Stimulated activated CD4-positive, alpha-beta T cell treated with anti-CD3 and anti-CD28 coated beads, TNF-alpha, amount 100 ng/mL, for 48 hours (primary cell): ENCODE results near the gene PQBP1.

Experiments
- DNase-seq, 3 donors: peaks; one replicate each; pipeline ENCODE4 v3.0.0-alpha.2; 2020; ENCODE audit warnings: low read depth in 3 of 3

PQBP1 gene

DNA sequence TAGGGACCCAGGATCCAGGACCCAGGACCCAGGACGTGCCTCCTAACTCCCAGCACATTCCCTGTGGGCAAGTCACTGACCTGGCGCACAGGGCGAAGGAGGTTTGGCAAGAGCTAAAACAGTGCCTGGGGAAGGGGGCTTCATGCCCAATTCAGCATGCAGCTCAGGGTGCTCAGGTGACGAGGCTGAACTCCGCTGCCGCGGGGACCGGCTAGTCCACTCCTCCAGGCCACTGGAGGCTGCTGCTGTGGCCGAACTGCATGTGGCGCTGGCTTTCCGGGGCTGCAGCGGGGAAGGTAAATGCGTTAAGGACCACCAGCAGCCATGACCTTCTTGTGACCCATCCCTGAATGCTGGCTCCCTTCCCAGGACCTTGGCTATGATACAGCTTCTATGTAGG, 26.0 kb downstream of the PQBP1 start:
- no peak for DNase-seq

DNA sequence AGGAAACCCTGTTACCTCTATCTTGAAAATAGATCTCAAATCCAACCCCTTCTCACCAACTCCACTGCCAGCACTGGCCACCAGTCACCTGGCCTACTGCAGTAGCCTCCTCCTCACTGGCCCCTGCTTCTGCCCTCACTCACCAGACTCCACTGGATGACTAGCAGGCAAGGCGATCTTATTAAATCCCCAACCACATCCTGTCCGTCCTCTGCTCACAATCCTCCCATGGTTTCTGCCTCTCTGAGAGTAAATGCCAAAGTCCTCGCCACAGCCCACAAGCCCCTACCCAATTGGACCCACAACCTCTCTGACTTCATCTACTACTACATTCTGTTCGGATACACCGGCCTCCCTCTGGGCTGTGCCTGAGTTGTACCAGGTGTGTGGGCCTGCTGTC, 26.5 kb downstream of the PQBP1 start:
- DNase-seq = no peak

DNA sequence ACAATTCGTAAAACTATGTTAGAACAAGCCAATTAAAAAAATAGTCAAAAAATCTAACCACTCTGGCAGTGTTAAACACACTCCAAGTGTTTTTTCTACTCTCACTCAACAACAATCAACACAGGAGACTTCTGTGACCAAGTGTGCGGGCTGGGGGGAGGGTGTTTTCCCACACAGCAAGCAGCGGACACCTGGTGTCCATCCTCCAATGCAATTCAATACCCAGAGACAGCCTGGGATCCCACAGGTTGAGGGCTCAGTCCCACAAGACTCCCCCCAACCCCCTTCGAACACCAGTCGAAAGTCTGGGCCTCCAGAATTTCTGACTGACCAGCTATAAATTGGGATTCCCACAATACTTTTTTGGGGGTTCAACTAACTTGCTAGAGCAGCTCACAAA, 29.4 kb downstream of the PQBP1 start:
- DNase-seq = no peak

DNA sequence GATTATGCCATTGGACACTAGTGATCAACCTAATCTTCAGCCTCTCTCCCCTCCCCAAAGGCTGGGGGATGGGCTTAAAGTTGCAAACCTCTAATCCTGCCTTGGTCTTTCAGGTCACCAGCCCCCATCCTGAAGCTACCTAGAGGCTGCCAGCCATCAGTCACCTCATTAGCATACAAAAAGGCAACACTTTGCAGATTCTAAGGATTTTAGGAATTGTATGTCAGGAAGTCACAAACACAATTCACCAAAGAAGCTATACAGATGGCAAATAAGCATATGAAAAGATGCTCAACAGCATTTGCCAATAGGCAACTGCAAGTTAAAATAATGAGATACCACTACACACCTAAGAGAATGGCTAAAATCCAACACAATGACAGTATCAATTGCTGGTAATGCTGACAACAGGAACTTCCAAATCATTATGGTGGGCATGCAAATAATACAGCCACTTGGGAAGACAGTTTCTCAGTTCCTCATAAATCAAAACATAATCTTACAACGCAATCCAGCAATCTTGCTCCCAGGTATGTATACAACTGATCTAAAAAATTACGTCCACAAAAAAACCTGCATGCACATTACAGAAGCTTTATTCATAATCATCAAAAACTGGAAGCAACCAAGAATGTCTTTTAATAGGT, 30.1 kb downstream of the PQBP1 start:
- DNase-seq = no peak

DNA sequence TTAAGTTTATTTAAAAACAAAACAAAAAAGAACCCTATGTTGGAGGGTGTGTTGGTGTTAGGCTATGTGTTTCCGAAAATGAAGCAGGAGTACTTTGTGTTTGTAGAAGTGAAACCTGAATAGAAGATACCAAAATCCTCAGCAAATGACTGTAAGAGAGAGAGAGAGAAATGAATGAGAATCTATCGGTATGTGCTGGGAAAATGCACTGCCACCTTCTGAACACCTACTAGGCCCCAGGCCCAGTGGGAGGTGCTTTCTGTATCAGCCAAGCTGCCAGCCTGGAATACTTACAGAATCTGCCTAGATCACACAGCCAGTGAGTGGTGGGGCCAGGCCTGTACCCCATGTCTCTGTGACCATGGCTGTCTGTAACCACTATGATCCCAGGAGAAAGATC, 36.0 kb downstream of the PQBP1 start:
- no peak for DNase-seq

DNA sequence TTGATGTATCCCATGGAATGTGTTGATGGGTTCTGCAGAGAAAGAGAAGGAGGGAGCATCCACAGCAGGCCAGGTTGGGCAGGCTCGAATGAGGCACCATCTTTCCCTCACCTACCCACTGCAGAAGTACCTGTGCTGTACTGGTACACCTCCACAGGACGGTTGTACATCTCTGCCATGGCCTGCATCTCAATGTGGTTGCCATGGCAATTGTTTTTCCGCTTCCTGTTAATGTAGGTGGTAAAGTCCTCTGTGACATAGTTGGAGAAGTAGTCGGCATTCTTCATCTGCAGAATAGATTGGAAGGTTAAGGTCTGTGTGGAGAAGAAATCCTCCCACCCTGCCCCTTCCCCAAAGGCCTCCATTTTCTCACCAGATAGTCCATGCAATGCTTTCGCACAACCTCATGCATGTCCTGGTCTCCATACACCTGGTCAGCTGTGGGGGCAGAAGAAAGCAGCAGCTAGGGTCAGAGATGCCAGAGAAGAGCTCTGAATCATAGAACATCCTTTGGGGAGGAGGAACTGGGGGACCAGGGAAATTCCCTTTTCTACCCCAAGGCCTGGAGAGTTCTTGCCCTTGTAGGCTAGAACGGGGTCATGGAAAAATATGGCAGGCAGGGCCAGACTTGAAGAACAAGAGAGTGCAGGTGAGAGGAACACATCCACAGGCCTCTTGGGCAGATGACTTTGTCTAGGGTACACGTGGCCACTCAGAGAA, 37.0 kb downstream of the PQBP1 start:
- no peak for DNase-seq

DNA sequence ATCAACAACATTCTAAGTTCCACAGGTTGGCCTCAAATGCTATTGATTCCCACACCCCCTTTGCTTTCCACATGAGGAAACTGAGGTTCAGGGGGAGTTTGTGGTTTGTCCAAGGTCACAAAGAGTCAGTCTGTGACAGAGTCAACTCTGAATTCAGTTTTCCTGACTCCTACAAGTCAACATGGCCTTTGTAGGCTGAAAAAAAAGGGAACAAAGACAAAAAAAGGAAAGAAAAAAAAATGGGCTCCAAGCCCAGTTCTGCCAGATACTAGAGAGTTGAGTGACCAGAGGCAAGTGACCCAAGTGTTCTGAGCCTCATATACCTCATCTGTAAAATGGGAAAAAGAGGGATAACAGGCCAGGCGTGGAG, 37.6 kb downstream of the PQBP1 start:
- DNase-seq = no peak

DNA sequence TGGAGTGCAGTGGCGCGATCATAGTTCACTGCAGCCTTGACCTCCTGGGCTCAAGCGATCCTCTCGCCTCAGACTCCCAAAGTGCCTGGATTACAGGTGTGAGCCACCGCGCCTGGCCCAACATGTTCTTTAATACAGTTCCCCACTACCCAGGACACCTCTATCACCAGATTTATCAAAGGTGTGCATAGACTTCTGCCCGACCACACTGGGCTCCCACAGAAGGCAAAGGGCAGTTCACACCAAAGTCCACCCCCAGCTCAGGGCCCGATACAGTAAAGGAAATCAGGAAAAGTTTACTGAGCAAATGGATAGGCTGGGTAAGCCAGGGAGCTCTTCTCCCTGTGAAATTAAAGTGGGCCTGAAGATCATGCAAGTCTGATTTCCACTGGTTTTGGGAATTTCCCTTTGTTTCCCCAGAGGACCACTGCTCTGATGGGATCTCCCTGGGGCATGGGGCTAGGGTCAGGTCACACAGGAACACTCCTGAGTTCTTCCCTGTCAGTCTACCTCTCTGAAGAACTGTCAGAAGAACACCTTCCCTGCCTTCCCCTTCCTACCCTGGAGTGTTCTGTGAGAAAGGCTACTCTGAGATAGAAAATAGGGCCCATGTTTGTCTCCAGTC, 38.8 kb downstream of the PQBP1 start:
- no peak for DNase-seq

DNA sequence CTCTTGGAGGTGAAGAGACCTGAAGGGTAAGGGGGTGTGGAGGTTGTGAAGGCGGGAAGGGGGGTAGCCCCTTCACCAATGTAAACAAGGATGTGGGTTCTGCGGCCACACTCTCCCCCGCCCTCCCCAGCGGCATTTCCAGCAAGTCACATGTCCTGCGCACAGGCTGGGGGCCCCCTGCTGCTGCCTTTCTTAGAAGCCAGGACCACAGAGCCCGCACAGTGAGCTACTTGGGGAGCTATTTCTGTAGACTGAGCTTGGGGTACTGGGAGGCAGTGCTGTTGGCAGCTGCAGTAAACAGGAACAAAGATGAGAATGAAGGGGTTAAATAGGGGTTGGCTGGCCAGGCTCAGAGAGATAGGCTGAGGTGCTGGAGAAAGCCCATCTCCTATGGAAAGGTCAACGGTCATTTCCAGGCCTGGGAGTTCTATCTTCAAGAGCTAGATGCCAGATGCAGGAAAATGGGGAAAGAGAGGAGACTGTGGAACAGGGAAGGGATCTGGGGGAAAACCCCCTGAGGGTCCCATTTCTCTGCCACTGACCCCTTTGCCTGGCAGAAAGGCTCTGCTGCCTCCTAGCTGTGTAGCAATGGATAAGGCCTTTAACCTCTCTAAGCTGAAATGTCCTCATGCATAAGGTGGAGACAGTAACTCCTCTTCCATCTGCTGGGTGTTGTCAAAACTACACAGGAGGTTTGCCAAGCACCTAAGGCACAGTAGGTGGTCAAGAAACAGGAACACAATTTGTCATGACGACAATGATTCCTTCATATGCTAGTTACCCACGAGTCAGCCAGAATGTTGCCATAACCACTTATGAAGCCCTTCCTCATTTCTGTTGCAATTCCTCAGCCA, 39.6 kb downstream of the PQBP1 start:
- DNase-seq = peak; percentile 79 to 88 (median 86)

DNA sequence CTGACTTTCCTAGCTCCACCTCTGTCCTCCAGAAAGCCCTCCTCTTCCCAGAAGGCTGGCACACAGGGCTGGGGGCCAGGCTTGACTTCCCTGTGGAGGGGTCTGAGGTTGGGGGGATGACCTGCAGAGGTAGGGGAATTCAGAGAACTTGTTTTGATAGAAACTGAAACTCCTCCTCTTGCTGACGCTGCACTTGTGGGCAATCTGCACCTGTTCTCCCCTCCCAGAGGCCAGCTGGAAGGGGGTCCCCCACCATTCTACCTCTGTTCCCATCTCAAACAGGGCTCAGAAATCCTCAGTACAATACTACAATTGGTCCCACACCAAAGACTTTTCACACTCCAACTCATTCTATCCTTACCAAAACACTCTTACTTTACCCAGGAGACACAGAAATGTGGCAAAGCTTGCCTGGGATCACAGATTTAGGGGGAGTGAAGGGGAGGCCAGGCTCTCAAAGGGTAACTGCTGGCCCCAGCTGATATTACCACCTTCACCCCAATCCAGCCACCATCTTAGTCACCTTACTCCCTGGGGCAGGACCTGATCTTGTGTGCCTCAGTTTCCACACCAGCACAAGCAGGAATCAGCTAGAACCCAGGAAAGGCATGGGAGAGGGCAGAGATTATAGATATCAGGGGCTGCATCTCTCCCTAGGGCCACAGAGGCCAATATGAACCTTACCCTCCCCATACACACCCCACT, 41.1 kb downstream of the PQBP1 start:
- DNase-seq = peak; percentile 52 to 74 (median 73)

DNA sequence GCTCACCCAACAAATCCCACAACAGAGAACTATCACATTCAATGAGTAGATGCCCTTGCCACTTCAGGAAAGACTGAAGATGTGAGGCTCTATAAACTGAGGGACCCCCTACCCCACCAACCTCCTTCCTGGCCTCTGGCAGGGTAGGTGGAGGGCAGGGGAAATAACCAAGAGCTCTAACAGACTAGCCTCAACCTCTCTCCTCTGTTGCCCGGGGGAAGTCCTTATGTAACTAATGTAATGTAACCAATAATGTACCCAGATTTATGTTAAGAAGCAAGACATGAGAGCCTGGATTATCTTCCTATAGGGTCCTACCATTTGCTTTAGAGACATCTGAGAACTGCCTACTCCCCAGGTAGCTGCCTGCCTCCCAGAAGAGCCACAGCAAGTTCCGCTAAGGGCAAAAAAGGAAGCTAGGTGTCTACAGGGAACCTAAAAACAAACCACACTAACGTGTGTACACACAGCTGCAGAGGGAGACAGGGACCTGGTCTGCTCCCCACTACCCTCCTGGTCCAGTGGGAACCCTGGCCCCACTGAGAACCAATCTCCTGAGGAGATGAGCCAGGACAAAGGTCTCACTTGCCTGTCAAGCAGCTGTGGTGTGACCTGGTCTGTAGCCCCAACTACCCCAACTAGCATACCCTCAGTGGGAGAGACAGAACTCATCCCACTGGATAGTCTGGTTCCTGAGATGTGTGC, 41.9 kb downstream of the PQBP1 start:
- no peak for DNase-seq

DNA sequence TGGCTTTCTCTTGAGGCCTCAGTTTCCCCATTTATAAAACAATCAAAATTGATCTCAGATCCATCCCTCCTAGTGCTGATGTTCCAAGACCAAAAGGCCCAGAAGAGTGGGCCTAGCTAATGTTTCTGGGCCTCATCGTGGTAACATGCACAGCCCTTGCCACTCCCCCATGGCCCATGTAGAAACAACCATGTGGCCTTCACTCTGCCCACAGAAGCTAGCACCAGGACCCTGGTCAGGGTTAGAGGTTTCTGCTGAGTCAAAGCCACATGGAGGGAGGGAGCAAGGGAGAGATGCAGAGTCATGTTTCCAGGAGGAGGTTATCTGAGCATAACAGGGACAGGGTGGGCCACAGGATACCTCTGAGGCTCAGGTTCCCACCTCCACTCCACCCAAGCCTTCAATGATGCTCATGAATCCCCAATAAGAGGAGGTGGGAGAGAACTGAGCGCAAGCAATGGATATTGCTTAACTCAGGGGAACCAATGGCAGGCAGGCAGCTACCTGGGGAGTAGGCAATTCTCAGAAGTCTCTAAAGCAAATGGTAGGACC, 42.8 kb downstream of the PQBP1 start:
- no peak for DNase-seq

DNA sequence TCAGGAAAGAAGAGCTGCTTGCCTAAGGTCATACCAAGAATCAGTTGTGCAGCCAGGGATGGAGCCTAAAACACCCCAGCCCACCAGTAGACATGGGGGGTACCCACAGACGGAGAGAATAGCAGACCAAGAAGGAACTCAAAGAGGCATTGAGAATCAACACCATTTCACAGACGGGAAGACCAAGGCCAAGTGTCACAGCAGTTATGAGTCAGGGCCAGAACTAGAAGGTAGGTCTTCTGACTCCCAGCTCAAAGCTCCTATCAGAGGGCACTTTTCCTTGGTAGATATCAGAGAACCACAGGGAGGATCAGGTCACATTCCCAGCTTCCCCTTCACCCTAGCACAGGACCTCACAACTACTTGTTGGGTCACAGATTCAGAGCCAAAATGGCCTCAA, 45.2 kb downstream of the PQBP1 start:
- no peak for DNase-seq

DNA sequence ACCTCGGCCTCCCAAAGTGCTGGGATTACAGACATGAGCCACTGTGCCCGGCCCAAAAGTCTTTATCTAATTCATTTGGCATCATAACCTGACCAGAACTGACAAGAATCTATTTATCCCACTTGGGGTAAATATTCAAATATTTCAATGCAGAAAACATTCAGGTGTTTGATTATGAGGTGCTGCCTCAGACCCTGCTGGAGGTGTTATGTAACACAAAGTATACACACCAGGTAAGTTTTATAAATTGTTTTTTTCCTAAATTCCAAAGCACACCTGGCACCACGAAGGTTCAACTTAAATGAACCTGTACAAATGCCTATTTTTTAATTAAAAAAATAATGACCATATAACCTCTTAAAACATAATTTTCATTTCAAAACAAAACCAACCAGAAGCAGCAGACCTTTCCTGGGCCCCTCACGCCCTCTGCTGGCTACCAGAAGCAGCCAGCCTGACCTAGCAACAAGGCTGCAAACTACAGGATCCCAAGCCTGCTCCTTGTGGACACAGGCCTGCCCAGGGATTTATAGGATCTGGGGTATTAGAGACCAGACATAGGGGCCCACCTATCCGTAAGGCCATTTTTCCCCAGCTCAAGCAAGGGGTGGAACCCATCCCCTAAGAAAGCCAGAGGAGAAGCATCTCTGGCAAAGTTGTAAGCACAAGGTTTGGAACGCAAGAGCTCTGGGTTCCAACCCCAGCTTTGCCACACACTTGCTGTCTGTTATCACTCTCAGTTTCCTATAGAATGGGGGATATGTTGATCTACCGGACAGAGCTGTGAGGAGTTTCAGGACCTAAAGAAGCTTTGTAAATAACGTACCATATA, 48.0 kb downstream of the PQBP1 start:
- peak in 1 of 3 donors; percentile 61 for DNase-seq

DNA sequence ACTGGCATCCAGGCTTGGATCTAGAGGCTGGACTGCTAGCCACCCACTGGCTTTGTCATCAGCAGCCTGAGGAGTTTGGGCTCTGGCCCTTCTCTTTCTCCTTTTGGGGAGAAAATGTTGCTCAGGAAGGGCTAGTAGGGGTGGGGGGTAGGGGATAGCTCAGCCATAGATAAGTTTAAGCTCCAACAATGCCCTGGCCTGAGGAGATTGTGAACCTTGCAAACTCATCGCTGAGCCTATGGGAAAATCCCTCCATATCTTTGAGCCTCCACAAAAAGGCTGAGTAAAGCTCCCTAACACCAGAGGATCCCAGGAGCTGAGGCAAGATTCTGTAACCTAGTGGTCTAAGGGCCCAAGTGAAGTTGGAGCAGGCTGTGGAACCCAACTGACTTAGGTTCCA, 50.9 kb downstream of the PQBP1 start:
- no peak for DNase-seq
